Measurements from ENCODE around the gene FCMR. TPM values are rescaled to one million over a fixed set of nuclear protein-coding genes. Genes with fewer than 3 reads are reported as not detected.

The FCMR gene
- total and polyA plus RNA-seq, 2 donors (not counting 1 experiment from before 2014, with no cell fraction given), result 711 to 931 TPM

GRCh38 chr1:206873603-206874188, 48.0 kb downstream of the FCMR start:
- H3K4me1 Mint-ChIP-seq, result no peaks in the 10 kb centered on the region
- TF ChIP-seq EZH2 (IDR thresholded peaks at IDR 0.05; ENCODE audit: borderline replicate concordance, insufficient read depth, low read depth, low read length, poor library complexity, severe bottlenecking) (no peak), CTCF (IDR thresholded peaks at IDR 0.05) (no peak)
- ATAC-seq (ENCODE audit: low read depth) (no peak), DNase-seq (no peak)
- peaks cover 3% of the 10 kb centered on the region for H3K27me3 Mint-ChIP-seq
- Histone ChIP-seq H3K4me3 (ENCODE audit: control extremely low read depth in 1 of 5, extremely low read depth in 1 of 5, insufficient read depth in 1 of 5, low read depth in 2 of 5, low read length in 4 of 5) (no peak overlapping the region), H2AFZ (ENCODE audit: insufficient read depth, low read depth, low read length, poor library complexity, severe bottlenecking) (no peak overlapping the region), H3K4me2 (replicated peaks; ENCODE audit: low read depth, low read length, poor library complexity, severe bottlenecking) (no peak overlapping the region), H4K20me1 (ENCODE audit: control insufficient read depth, insufficient read depth, low read length, poor library complexity, severe bottlenecking) (no peaks in the 10 kb centered on the region), H3K9me3 (ENCODE audit: control extremely low read depth in 1 of 3, control insufficient read depth in 2 of 3, insufficient read depth in 1 of 3, low read length in 2 of 3) (peaks cover 4 to 27% (median 4%) of the 10 kb centered on the region in 3 donors), H3K27ac (ENCODE audit: low read length in 2 of 2) (no peak overlapping the region), H3K27me3 (replicated peaks in 1 of 4; ENCODE audit: control extremely low read depth in 1 of 4, control insufficient read depth in 3 of 4, insufficient read depth in 4 of 4, low read length in 3 of 4) (no peaks in the 10 kb centered on the region), H3K79me2 (ENCODE audit: control insufficient read depth, insufficient read depth, low read length) (no peaks in the 10 kb centered on the region), H3K36me3 (replicated peaks in 1 of 2; ENCODE audit: control extremely low read depth in 1 of 2, control insufficient read depth in 1 of 2, extremely low read depth in 1 of 2, insufficient read depth in 2 of 2, low read length in 1 of 2) (no peaks in the 10 kb centered on the region), H3K9ac (ENCODE audit: low read length) (no peak overlapping the region), H3K4me1 (ENCODE audit: control insufficient read depth in 2 of 2, insufficient read depth in 2 of 2, low read length in 2 of 2) (no peaks in the 10 kb centered on the region)
- POLR2A ChIA-PET, result no interaction called here
- peaks cover 9% of the 10 kb centered on the region for H3K9me3 Mint-ChIP-seq (ENCODE audit: insufficient read depth)
- H3K4me3 Mint-ChIP-seq, result no peak overlapping the region
- no peak overlapping the region for H3K27ac Mint-ChIP-seq
- CTCF ChIA-PET, result interaction anchor here (1.2 to 1.4 kb wide), 4 partner anchors 38 to 139 kb away, joined by 3 to 4 read pairs (median 3); no protein-coding TSS in a partner anchor
- 96% methylated on average over 3 of the region's 3 CpGs for WGBS (ENCODE audit: insufficient coverage)
- intact Hi-C loops (cut with micrococcal nuclease), result loop anchor here (5.0 kb wide), 1 partner anchor 41 kb away; no protein-coding TSS in a partner anchor

GRCh38 chr1:206872139-206872538, 49.6 kb downstream of the FCMR start:
- no peak overlapping the region for H3K27ac Mint-ChIP-seq
- CTCF ChIA-PET, result interaction anchor here (0.6 to 2.4 kb wide), 7 partner anchors 8 to 147 kb away, joined by 3 to 13 read pairs (median 4); no protein-coding TSS in a partner anchor

More at GRCh38 chr1:206872139-206872538, 49.6 kb downstream of the FCMR start:
- peaks cover 2% of the 10 kb centered on the region for H3K9me3 Mint-ChIP-seq (ENCODE audit: insufficient read depth)
- ATAC-seq (ENCODE audit: low read depth) (no peak), DNase-seq (no peak)
- no peak overlapping the region for H3K4me2 ChIP-seq (replicated peaks; ENCODE audit: low read depth, low read length, poor library complexity, severe bottlenecking)
- no peaks in the 10 kb centered on the region for H3K79me2 ChIP-seq (ENCODE audit: control insufficient read depth, insufficient read depth, low read length)
- H3K27ac ChIP-seq (ENCODE audit: low read length in 2 of 2), result no peak overlapping the region
- H3K4me3 ChIP-seq (ENCODE audit: control extremely low read depth in 1 of 5, extremely low read depth in 1 of 5, insufficient read depth in 1 of 5, low read depth in 2 of 5, low read length in 4 of 5), result no peak overlapping the region
- H3K9me3 ChIP-seq (ENCODE audit: control extremely low read depth in 1 of 3, control insufficient read depth in 2 of 3, insufficient read depth in 1 of 3, low read length in 2 of 3), result peaks cover 1 to 12% (median 2%) of the 10 kb centered on the region in 3 donors
- no peak overlapping the region for H3K9ac ChIP-seq (ENCODE audit: low read length)
- 72% methylated on average over 3 of the region's 3 CpGs for WGBS (ENCODE audit: insufficient coverage)
- H3K36me3 ChIP-seq (replicated peaks in 1 of 2; ENCODE audit: control extremely low read depth in 1 of 2, control insufficient read depth in 1 of 2, extremely low read depth in 1 of 2, insufficient read depth in 2 of 2, low read length in 1 of 2), result no peaks in the 10 kb centered on the region
- TF ChIP-seq EZH2 (IDR thresholded peaks at IDR 0.05; ENCODE audit: borderline replicate concordance, insufficient read depth, low read depth, low read length, poor library complexity, severe bottlenecking) (no peak), CTCF (IDR thresholded peaks at IDR 0.05) (no peak)
- no peak overlapping the region for H3K4me3 Mint-ChIP-seq
- no peaks in the 10 kb centered on the region for H4K20me1 ChIP-seq (ENCODE audit: control insufficient read depth, insufficient read depth, low read length, poor library complexity, severe bottlenecking)
- H2AFZ ChIP-seq (ENCODE audit: insufficient read depth, low read depth, low read length, poor library complexity, severe bottlenecking), result no peak overlapping the region
- intact Hi-C loops (cut with micrococcal nuclease), result loop anchor here (5.0 kb wide), 1 partner anchor 40 kb away; no protein-coding TSS in a partner anchor
- no peaks in the 10 kb centered on the region for H3K27me3 ChIP-seq (replicated peaks in 1 of 4; ENCODE audit: control extremely low read depth in 1 of 4, control insufficient read depth in 3 of 4, insufficient read depth in 4 of 4, low read length in 3 of 4)
- H3K4me1 ChIP-seq (ENCODE audit: control insufficient read depth in 2 of 2, insufficient read depth in 2 of 2, low read length in 2 of 2), result no peaks in the 10 kb centered on the region
- H3K4me1 Mint-ChIP-seq, result no peaks in the 10 kb centered on the region
- POLR2A ChIA-PET, result no interaction called here
- peaks cover 3% of the 10 kb centered on the region for H3K27me3 Mint-ChIP-seq

All from B cell (primary cell).